Endodermal cell (in vitro differentiated cells): ENCODE results near the gene MAD2L2. TPM values are rescaled to one million over a fixed set of nuclear protein-coding genes. Genes with fewer than 3 reads are reported as not detected.

ENCODE experiments used
- DNase-seq: peaks from one replicate; pipeline ENCODE4 v3.0.0-alpha.2; 2017
- H3K27ac ChIP-seq: 2 replicates; pipeline ENCODE4 v1.5.1; 2013; ENCODE audit warnings: mild to moderate bottlenecking, low read depth, low read length, moderate library complexity
- H3K27me3 ChIP-seq: 2 replicates; pipeline ENCODE4 v1.6.1; 2013; ENCODE audit warnings: mild to moderate bottlenecking, low read length, moderate library complexity; ENCODE audit not compliant: insufficient read depth, control insufficient read depth, poor library complexity, severe bottlenecking
- H3K36me3 ChIP-seq: 2 replicates; pipeline ENCODE4 v1.7.0; 2013; ENCODE audit warnings: mild to moderate bottlenecking, low read length, moderate library complexity; ENCODE audit not compliant: control insufficient read depth, insufficient read depth
- H3K4me1 ChIP-seq: one replicate; pipeline ENCODE4 v1.7.0; 2013; ENCODE audit warnings: low read length; ENCODE audit not compliant: control insufficient read depth, insufficient read depth
- H3K4me3 ChIP-seq: 2 replicates; pipeline ENCODE4 v1.5.1; 2013; ENCODE audit warnings: mild to moderate bottlenecking, low read length, moderate library complexity
- H3K9ac ChIP-seq: 2 replicates; pipeline ENCODE4 v1.6.1; 2013; ENCODE audit warnings: mild to moderate bottlenecking, low read length, moderate library complexity; ENCODE audit not compliant: poor library complexity, severe bottlenecking; ENCODE audit errors: extremely low read depth
- H3K9me3 ChIP-seq: 2 replicates; pipeline ENCODE4 v1.6.1; 2013; ENCODE audit warnings: mild to moderate bottlenecking, low read length, moderate library complexity; ENCODE audit not compliant: control insufficient read depth
- H3K27ac Mint-ChIP-seq: 2 replicates; pipeline ENCODE4 v1.8.0; 2020; ENCODE audit warnings: mixed read lengths
- H3K27me3 Mint-ChIP-seq: 2 replicates; pipeline ENCODE4 v1.8.0; 2021; ENCODE audit warnings: mild to moderate bottlenecking, mixed read lengths; ENCODE audit not compliant: insufficient read depth
- H3K36me3 Mint-ChIP-seq: 2 replicates; pipeline ENCODE4 v1.8.0; 2020; ENCODE audit warnings: low read depth, mixed read lengths
- H3K4me1 Mint-ChIP-seq: 2 replicates; pipeline ENCODE4 v1.8.0; 2020; ENCODE audit warnings: mixed read lengths
- H3K4me3 Mint-ChIP-seq: 2 replicates; pipeline ENCODE4 v1.8.0; 2020; ENCODE audit warnings: mild to moderate bottlenecking, moderate library complexity, mixed read lengths
- H3K9me3 Mint-ChIP-seq: 2 replicates; pipeline ENCODE4 v1.8.0; 2020; ENCODE audit warnings: mild to moderate bottlenecking, mixed read lengths
- WGBS, 2 experiments: methylation state at CpG; one replicate each; pipeline versions ENCODE4 v1.1.5 to v1.1.7; 2013; ENCODE audit warnings: missing lambda C conversion rate in 2 of 2, mixed read lengths in 1 of 2; ENCODE audit not compliant: insufficient coverage in 1 of 2, insufficient read length in 1 of 2; 5-methylcytosine and 5-hydroxymethylcytosine counted together
- total RNA-seq, 2 donors: library from RNA; stranded (reverse); fragmentation: NEBNext Ultra II Directional in 1 of 2; extraction: Animal tissue kit (Norgen Biotek cat#: 25700) in 1 of 2; gene quantifications; 2 replicates in 1 of 2; 3 replicates in 1 of 2; pipeline ENCODE4 v1.2.1, GENCODE V29; 2021
- TF ChIP-seq, protein P1 (sequence below): fragments of 200-600 bp; sonication (generic); conservative IDR thresholded peaks from 2 replicates; pipeline ENCODE4 v1.5.0; 2021; ENCODE audit warnings: antibody characterized with exemption, mild to moderate bottlenecking

Gene MAD2L2
- total RNA-seq, 2 donors from 2014 or later: 128 to 132 TPM

DNA sequence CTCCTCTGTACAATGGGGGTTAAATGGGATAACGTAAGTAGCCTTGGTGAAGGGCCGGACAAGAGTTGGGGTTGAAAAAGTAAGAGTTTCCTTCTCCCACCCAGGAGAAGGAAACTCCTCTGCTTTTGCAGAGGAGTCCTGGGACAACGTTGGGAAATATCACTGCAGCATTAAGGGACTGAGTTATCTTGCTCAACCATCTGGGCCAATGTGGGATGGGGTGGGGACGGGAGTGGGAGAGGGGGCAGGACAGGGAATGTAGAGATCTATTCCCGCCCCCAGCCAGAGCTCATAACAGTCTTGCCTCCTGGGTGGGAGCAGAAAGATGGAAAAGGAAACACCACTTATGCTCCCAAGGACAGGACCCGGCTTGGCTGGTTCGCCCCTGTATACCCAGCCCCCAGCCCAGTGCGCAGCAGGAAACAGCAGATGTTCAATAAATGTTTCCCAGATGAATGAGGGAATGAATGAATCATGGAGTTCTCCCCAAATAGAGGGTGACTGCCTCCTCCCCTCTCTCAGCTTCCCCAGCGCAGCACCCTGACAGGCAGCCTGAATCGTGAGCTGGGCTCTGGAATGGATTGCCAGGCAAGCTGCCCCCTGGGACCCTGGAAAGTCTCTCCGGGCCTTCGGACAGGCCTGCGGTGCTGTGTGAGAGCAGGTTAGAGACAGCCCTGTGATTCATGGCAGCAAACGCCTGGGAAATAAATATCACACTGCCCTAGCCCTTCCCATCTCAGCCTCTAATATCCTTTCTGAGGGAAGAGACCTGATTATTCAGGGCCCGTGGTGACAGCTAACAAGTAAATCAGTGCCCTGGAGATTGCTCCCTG lies 51.5 kb downstream of the MAD2L2 start:
- H3K36me3 ChIP-seq: no peaks in the 10 kb centered on the region
- no peaks in the 10 kb centered on the region for H3K27me3 ChIP-seq
- Mint-ChIP-seq H3K27me3 (peaks cover 6% of the 10 kb centered on the region), H3K4me1 (no peaks in the 10 kb centered on the region), H3K36me3 (no peaks in the 10 kb centered on the region), H3K27ac (no peak overlapping the region), H3K9me3 (no peaks in the 10 kb centered on the region), H3K4me3 (no peak overlapping the region)
- H3K9ac ChIP-seq: no peak overlapping the region
- WGBS, 2 experiments: 81 to 89% methylated on average over 5 to 15 of the region's 15 CpGs
- no peak overlapping the region for H3K4me3 ChIP-seq
- H3K27ac ChIP-seq: no peak overlapping the region
- no peaks in the 10 kb centered on the region for H3K4me1 ChIP-seq
- TF ChIP-seq, protein P1, sequence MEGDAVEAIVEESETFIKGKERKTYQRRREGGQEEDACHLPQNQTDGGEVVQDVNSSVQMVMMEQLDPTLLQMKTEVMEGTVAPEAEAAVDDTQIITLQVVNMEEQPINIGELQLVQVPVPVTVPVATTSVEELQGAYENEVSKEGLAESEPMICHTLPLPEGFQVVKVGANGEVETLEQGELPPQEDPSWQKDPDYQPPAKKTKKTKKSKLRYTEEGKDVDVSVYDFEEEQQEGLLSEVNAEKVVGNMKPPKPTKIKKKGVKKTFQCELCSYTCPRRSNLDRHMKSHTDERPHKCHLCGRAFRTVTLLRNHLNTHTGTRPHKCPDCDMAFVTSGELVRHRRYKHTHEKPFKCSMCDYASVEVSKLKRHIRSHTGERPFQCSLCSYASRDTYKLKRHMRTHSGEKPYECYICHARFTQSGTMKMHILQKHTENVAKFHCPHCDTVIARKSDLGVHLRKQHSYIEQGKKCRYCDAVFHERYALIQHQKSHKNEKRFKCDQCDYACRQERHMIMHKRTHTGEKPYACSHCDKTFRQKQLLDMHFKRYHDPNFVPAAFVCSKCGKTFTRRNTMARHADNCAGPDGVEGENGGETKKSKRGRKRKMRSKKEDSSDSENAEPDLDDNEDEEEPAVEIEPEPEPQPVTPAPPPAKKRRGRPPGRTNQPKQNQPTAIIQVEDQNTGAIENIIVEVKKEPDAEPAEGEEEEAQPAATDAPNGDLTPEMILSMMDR: no peak
- no peak for DNase-seq
- H3K9me3 ChIP-seq: no peaks in the 10 kb centered on the region

DNA sequence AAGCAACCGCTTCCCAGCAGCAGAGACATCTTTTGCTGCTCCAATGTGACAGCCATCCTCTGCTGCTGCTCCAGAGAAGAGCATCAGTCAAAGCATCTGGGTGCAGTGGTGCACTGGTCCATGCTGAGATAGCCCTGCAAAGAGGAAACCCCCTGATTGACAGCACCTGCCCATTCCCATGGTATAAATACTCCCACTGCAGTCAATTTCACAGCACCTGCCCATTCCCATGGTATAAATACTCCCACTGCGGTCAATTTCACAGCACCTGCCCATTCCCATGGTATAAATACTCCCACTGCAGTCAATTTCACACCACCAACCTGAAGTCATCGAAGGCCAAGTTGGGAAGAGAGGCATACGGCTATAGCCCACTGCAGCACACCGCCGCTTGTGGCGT lies 52.2 kb downstream of the MAD2L2 start:
- Histone ChIP-seq H3K4me1 (no peaks in the 10 kb centered on the region), H3K9me3 (no peaks in the 10 kb centered on the region), H3K36me3 (no peaks in the 10 kb centered on the region), H3K4me3 (no peak overlapping the region), H3K27me3 (no peaks in the 10 kb centered on the region), H3K9ac (no peak overlapping the region), H3K27ac (no peak overlapping the region)
- TF ChIP-seq, protein P1: no peak
- Mint-ChIP-seq H3K4me3 (no peak overlapping the region), H3K36me3 (no peaks in the 10 kb centered on the region), H3K9me3 (no peaks in the 10 kb centered on the region), H3K27me3 (peaks cover 6% of the 10 kb centered on the region), H3K4me1 (no peaks in the 10 kb centered on the region), H3K27ac (no peak overlapping the region)
- WGBS, 2 experiments: 92 to 94% methylated on average over 5 to 7 of the region's 7 CpGs
- no peak for DNase-seq

DNA sequence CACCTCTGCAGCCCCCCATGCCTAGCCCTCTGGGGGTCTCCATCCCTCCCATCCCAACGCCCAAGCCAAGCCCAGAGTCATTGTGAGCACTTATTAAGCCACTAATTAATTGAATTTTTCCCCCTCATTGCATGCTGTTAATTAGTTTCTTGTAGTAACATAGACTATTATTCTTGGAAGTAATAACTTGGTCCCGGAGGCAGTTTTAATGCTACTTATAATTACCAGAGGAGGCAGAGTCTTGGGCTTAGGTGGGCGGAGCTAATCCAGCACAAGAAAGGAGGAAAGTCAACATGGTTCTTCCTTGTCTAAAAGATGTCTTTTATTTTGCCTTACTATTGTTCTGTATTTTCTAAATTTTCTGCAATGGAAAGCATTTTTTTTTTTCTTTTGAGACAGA lies 54.4 kb downstream of the MAD2L2 start:
- H3K9ac ChIP-seq: no peak overlapping the region
- Mint-ChIP-seq H3K27ac (no peak overlapping the region), H3K36me3 (no peaks in the 10 kb centered on the region), H3K4me1 (no peaks in the 10 kb centered on the region), H3K27me3 (peaks cover 8% of the 10 kb centered on the region), H3K9me3 (no peaks in the 10 kb centered on the region), H3K4me3 (no peak overlapping the region)
- 92% methylated on average over 3 of the region's 3 CpGs; no CpG with 5 or more reads in 1 of the 2 experiments for WGBS, 2 experiments
- H3K27me3 ChIP-seq: no peaks in the 10 kb centered on the region
- H3K4me3 ChIP-seq: no peak overlapping the region
- H3K36me3 ChIP-seq: no peaks in the 10 kb centered on the region
- no peak overlapping the region for H3K27ac ChIP-seq
- no peaks in the 10 kb centered on the region for H3K4me1 ChIP-seq
- DNase-seq: no peak
- no peaks in the 10 kb centered on the region for H3K9me3 ChIP-seq
- TF ChIP-seq, protein P1: no peak

Other genes with a start within 250 kb of the MAD2L2 start
- 10 to 100 TPM in 1 of 2 donors, 1 to 10 TPM in 1; 9.6 to 11.6 TPM for gene DISP3, start 202.0 kb downstream of the MAD2L2 start, total RNA-seq
- 10 to 100 TPM; 14.1 to 32.0 TPM for gene FBXO2, start 26.7 kb downstream of the MAD2L2 start, total RNA-seq
- 10 to 100 TPM; 29.1 to 39.1 TPM for gene FBXO44, start 26.3 kb downstream of the MAD2L2 start, total RNA-seq
- 1 to 10 TPM; 2.7 to 4.1 TPM for gene FBXO6, start 16.9 kb downstream of the MAD2L2 start, total RNA-seq
- gene DRAXIN, start 10.6 kb upstream of the MAD2L2 start, total RNA-seq: 1 to 10 TPM; 5.4 to 6.0 TPM
- gene AGTRAP, start 55.0 kb upstream of the MAD2L2 start, total RNA-seq: 10 to 100 TPM; 71.3 to 81.2 TPM
- 1 to 10 TPM in 1 of 2 donors, under 1 TPM in 1; 0.95 to 1.4 TPM for gene C1orf167, start 81.0 kb upstream of the MAD2L2 start, total RNA-seq
- gene MTHFR, start 124.8 kb upstream of the MAD2L2 start, total RNA-seq: 10 to 100 TPM; 22.3 to 30.0 TPM
- 10 to 100 TPM; 29.6 to 31.5 TPM for gene CLCN6, start 125.0 kb upstream of the MAD2L2 start, total RNA-seq
- not detected for gene NPPA, start 166.6 kb upstream of the MAD2L2 start, total RNA-seq
- 10 to 100 TPM; 45.8 to 51.9 TPM for gene NPPB, start 177.8 kb upstream of the MAD2L2 start, total RNA-seq
- gene KIAA2013, start 245.3 kb upstream of the MAD2L2 start, total RNA-seq: 10 to 100 TPM; 36.2 to 36.7 TPM